Measurements from ENCODE around the gene TNS3.
A peak's percentile ranks its signal among the peaks of the same experiment; 100 is the strongest.
"Not testable (repeated sequence)": the region's sequence is repeated elsewhere in the genome, so short reads cannot be mapped to it uniquely, and the experiment has no call there.

Gene TNS3

DNA sequence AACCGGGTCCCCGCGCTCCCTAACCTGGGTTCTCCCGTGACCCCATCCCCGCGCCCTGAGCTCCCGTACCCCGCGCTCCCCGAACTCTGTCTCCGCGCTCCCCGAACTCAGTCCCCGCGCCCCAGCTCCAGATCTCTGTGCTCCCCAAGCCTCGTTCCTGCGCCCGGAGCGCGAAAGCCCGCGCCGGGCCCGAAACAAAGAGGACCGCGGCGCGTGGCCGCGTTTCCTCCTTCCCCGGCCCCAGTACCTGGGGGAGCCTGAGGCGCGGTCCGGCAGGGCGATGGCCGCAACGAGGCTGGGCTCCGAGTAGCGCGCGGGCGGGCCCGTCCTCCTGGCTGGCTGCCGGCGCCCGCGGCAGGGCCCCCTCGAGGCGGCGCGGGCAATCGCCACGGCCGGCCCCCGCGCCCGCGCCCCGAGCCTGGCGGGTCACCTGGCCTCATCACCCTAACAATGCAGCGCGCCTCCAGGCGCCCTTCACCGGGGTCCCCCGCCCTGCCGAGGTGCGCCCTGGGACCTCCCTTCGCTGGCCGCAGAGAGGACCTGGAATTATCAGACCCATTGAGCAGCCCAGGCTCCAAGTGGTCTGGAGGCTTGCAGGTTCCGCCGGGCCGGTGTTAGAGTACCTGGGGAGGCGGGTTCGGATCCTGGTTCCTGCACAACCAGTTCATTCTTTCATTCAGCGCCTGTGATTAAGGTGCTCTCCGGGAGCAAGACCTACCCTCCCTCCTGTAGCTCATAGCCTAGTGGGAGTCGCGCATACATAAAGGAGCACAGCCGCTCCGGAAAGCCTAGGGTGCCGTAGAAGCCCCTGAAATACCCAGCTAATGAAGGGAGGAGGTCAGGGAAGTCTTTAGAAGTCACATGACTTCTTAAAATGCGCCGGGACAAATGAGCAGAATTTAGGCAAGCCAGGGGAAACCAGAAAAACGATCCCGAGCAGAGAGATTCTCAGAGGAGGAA, at the start of gene TNS3:
Gene TNS3, minus strand, starts transcription at position 308 of the 960 bp plus-strand sequence. CDS start 142,475 bp downstream, outside the sequence.
- peak; percentile 77 for DNase-seq (ENCODE audit: low read depth, low spot score)

DNA sequence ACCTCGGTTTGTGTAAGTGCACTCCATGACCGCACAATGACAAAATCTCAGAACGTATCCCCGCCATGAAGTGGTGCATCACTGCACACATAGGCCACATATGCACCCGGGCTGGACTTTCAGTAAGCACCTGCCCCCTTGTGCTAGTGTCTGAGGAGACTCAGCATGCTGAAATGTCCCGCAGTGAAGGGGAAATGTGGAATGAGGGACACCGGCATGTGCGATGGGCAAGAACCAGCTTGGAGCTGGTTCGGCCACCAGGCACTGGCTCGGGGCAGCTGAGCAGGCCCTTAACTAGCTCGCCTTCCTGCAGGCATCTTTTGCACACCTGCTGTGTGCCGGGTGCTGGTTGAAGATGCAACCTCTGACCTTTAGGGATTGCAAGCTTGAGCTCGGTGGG, 49.8 kb upstream of the TNS3 start:
- DNase-seq (ENCODE audit: low read depth, low spot score): peak; percentile 25

DNA sequence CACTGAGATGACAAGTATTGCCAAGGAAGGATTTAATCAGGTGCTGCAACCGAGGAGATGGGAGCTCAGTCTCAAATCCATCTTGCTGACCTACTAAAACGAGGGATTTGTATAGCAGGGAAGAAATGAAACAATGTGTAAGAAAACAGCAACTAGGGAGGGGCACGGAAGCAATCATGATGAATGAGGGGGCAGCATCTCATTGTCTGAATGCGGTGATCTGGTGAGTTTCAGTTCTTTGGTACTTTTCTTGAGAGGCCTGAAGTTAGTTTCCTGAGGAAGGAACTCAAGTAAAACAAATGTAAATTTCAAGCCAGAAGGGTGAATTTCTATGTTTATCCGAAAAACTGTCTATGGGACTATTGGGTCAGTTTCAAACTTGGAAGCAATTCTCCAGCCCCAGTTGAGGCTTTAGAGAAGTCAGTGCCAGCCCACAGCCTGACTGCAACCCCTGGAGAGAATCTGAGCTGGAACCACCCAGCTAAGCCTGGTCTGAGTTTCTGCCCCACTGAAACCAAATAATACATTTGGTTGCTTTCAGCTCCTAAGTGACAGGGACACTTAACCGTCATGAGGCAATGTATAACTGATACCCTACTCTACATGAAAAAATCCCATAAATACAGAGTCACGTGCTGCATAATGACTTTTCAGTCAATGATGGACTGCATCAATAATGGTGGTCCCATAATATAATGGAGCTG, 45.8 kb upstream of the TNS3 start:
- no peak for DNase-seq (ENCODE audit: low read depth, low spot score)

DNA sequence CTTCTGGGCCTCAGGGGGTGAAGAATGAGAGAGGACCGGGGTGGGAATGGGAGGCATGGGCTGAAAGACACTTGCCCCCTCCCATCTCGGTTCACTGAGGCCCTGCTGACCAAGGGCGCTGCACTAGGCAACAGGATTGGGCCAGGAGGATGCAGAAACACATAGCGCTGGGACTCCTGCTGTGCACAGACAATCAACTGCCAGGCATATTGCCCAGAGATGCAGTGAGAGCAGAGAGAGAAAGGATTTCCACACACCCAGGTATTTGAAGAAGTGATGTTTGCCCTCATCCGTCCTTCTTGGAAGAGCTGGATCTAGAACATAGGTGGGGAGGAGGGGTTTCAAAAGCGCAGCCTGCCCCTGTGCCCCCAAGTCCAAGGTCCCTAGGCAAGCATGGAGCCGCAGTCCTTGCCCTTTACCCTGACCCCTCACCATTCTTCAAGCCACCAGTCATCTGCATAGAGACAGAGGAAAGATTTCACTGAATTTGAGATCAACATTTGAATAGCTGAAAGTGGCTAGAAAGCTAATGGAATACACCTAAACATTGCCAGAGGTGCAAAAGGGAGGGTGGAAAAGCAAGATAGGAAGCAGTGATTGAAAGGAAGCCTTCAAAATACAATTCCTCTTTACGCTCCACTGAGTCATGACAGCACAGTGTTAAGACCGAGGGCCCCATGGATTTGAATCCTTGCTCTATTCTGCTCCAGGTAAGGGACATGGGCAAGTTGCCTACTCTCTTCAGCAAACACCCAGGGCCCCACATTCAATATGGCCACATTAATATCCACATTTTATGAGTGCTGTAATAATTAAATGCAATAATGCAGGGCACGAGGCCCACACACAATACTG, 44.2 kb upstream of the TNS3 start:
- peak; percentile 71 for DNase-seq (ENCODE audit: low read depth, low spot score)

DNA sequence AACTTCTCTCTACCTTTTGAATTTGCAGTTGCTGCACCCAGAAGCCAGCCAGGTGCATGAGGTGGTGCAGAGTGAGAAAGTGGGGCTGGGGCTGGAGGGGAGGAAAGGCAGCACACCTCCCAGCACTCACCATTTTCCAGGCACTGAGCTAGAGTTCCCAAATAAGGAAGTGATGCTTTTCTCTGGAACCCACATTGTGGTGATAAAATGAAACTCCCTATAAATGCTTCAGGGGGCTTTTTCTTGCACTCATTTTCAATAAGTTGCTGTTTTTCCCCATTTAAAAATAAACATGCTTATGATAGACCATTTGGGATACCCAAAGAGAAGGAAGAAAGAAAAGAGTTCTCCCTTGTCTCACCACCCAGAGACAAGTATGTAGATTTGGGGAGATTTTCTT, 42.8 kb upstream of the TNS3 start:
- DNase-seq (ENCODE audit: low read depth, low spot score): no peak

GRCh38 chr7:47622946-47623640, 41.2 kb upstream of the TNS3 start:
- peak; percentile 65 for DNase-seq (ENCODE audit: low read depth, low spot score)

DNA sequence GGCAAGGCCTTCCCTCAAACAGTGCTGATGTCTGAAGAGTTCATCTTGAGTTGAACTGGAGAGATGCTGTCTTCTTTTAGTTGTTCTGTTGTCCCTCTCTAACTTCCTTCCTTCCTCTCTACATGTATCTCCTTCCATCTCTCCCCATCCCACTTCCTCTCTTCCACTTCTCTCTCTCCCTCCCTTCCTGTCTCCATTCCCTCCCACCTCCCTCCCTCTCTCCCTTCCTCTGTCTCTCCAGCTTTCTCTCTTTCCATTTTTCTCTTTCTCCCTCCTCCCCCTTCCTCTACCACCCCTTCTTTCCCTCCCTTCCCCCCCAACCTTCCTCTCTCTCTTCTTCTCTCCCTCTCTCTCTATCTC, 40.7 kb upstream of the TNS3 start:
- DNase-seq (ENCODE audit: low read depth, low spot score): no peak

GRCh38 chr7:47621979-47622561, 40.2 kb upstream of the TNS3 start:
- no peak for DNase-seq (ENCODE audit: low read depth, low spot score)

DNA sequence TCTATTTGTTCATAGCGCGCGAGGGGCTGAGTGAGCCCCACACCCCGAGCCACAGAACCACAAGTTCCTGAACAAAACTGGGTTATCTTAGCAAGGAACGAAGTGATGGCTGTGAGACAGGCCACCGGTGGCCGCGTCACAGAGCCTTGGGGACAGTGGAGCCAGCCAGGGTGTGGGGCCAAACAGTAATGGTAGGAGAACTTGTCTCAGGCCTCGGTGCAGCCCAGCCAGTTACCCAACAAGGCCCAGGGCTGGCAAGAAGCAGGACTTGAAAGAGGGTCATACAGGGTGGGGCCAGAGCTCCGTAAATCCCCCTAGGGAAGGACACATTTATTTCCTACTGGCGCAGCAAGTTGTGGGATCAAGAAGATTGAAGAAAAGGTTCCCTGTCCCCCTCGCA, 39.4 kb upstream of the TNS3 start:
- no peak for DNase-seq (ENCODE audit: low read depth, low spot score)

- no peak for DNase-seq (ENCODE audit: low read depth, low spot score)
These were observed 37.9 kb upstream of the TNS3 start for GRCh38 chr7:47619806-47620205.

DNA sequence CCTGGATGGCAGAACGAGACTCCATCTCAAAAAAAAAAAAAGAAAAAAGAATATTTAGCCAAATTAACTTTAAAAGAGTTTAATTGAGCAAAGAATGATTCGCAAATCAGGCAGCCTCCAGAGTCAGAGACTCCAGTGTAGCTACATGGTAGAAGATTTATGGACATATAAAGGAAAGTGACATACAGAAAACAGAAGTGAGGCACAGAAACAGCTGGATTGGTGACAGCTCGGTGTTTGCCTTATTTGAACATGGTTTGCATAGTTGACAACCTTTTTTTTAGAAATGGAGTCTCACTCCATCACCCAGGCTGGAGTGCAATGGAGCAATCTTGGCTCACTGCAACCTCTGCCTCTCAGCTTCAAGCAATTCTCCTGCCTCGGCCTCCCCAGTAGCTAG, 35.2 kb upstream of the TNS3 start:
- DNase-seq (ENCODE audit: low read depth, low spot score): no peak

DNA sequence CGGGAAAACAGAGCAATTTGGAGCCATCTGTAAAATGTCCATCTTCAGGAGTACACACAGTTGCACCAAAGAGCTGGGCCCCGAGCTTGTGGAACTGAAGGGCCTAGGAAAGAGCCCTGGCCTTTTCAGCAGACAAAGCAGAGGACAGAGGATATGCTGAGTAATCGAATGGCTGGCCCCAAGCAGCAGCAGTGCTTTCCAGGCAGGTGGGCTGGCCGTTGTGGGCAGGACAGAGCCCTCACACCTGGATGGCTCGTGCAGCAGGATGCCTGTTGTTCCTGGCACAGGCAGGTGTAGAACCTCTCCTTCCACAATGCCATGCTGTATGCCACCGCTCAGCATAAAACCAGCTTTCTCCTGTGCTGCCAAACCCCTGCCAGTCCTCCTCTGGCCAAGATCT, 32.5 kb upstream of the TNS3 start:
- DNase-seq (ENCODE audit: low read depth, low spot score): no peak

DNA sequence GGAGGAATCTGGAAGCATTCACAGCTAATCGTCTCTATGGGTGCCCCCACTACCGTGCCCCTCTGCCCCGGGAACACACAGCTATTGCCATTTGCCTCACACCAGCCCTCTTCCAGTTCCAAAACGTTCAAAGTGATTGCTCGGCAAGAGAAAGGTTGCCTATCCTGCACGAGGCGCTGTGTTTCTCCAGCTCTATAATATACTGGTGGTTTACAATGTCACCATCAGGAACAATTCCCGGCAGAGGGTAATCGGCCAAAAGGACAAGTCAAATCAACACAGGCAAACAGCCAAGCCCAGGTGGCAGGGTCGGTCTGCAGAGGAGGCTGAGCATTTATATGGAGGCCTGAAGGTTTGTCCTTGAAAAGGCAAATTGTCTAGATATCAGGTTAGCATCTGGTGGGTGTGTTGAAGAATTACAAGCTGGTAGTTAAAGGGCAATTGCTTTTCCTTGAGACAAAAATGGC, 29.2 kb upstream of the TNS3 start:
- no peak for DNase-seq (ENCODE audit: low read depth, low spot score)

DNA sequence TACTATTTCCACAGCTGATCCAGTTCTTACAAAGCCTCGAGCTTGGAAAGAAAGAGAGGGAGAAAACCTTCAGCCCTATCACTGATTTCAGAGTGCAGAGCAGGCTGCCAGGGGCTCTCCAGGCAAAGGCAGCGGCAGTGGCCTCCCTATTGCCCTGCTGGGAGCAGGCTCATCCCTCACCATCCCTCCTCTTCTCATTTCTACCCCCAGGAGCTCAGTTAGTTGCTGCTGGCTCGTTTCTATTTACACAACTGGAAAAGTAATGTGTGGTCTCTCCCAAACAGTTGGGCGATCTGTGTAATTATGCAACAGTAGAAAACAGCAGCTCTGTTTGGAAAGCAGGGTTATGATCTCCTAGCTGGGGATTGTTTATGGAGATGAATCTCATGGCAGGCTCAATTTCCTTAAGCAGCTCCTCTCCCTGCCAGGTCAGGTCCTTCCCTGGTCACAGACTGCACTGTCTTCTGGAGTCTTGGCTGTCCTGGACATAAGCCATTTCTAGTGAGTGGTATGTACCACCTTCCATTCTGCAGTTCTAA, 28.7 kb upstream of the TNS3 start:
- DNase-seq (ENCODE audit: low read depth, low spot score): no peak

- no peak for DNase-seq (ENCODE audit: low read depth, low spot score)
These were observed 28.0 kb upstream of the TNS3 start for GRCh38 chr7:47609803-47610452.

GRCh38 chr7:47606593-47607046, 24.7 kb upstream of the TNS3 start:
- DNase-seq (ENCODE audit: low read depth, low spot score): not testable (repeated sequence)

DNA sequence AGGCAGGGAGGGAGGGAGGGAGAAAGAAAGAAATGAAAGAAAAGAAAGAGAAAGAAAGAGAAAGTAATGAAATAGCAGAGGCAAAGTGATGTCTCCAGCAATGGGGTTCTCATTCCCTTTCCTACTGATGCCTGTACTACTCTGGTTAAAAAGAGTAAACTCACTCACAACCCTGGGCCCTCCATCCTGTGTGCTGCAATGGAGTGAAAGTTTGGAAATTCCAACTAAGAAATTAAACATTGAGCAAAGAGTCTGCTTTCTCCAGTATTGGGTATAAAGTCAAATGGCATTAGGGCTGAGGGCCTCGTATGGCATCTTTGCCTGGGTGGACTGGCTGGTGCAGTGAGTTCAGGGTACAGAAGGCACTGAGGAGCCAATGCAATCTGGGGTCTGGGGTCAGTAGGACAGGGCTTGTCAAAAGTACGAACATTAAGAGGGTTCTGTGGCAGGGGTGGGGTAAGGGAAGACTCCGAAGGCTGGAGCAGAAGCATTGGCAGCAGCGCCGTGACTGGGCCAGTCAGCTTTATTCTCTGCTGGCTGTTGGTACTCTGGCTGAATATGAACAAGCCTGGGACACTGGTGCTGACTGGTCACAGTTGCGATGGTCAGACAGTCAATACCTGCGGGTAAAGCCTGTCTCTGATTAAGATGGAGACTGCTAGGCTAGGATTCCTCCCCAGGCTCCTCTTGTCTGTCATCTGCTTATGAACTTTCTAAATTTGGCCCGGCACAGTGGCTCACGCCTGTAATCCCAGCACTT, 24.1 kb upstream of the TNS3 start:
- no peak for DNase-seq (ENCODE audit: low read depth, low spot score)

GRCh38 chr7:47604496-47604890, 22.6 kb upstream of the TNS3 start:
- no peak for DNase-seq (ENCODE audit: low read depth, low spot score)

Measured in ELF-1 (cell line).